Retinal pigment epithelial cell (primary cell): ENCODE data around the gene DCTPP1.

ENCODE experiments used
- DNase-seq: peaks from one replicate; pipeline ENCODE4 v3.0.0-alpha.2; 2010; ENCODE audit warnings: low read depth
- H3K4me3 ChIP-seq: 2 replicates; pipeline ENCODE4 v1.5.1; 2011; ENCODE audit warnings: mild to moderate bottlenecking, low read length, control low read depth, moderate library complexity
- CTCF ChIP-seq: conservative IDR thresholded peaks from 2 replicates; pipeline ENCODE4 v1.5.1; 2011; ENCODE audit warnings: low read depth, low read length, control low read depth, inconsistent platforms

The DCTPP1 gene

GRCh38 chr16:30417529-30418349 lies 12.1 kb downstream of the DCTPP1 start:
- H3K4me3 ChIP-seq = peak overlapping the region; percentile 43
- peak; percentile 71 for DNase-seq
- no peak for TF ChIP-seq CTCF

GRCh38 chr16:30416624-30417528 lies 13.0 kb downstream of the DCTPP1 start:
- DNase-seq = no peak
- peak overlapping the region; percentile 43 for H3K4me3 ChIP-seq
- TF ChIP-seq CTCF = no peak

- DNase-seq = no peak
- TF ChIP-seq CTCF = no peak
- H3K4me3 ChIP-seq = no peak overlapping the region
Measured at GRCh38 chr16:30416047-30416603, 13.7 kb downstream of the DCTPP1 start.

- TF ChIP-seq CTCF = no peak
- H3K4me3 ChIP-seq = no peak overlapping the region
- no peak for DNase-seq
Measured at GRCh38 chr16:30414159-30414558, 15.7 kb downstream of the DCTPP1 start.

- no peak for DNase-seq
- H3K4me3 ChIP-seq = no peak overlapping the region
- TF ChIP-seq CTCF = no peak
Measured at GRCh38 chr16:30413112-30413806, 16.6 kb downstream of the DCTPP1 start.

- TF ChIP-seq CTCF = peak; percentile 98
- H3K4me3 ChIP-seq = no peak overlapping the region
- no peak for DNase-seq
Measured at GRCh38 chr16:30409125-30410060, 20.4 kb downstream of the DCTPP1 start.
